Urothelium cell line (cell line): ENCODE measurements around the gene GPNMB.
"Not testable (repeated sequence)": the region's sequence is repeated elsewhere in the genome, so short reads cannot be mapped to it uniquely, and the experiment has no call there.

Experiments used
- DNase-seq: peaks from one replicate; pipeline ENCODE4 v3.0.0; 2011; ENCODE audit warnings: low spot score, mixed read lengths
- FAIRE-seq: peaks from 2 replicates; lab custom pipeline; 2011; peaks lifted over from hg19 to GRCh38; lab: Jason Lieb, UNC

Gene GPNMB

GRCh38 chr7:23246555-23246954, at the start of gene GPNMB:
GPNMB (plus strand) TSS chr7:23246775; CDS start chr7:23246858, 83 bp downstream.
- peak; percentile 51 for DNase-seq
- no peak for FAIRE-seq

DNA sequence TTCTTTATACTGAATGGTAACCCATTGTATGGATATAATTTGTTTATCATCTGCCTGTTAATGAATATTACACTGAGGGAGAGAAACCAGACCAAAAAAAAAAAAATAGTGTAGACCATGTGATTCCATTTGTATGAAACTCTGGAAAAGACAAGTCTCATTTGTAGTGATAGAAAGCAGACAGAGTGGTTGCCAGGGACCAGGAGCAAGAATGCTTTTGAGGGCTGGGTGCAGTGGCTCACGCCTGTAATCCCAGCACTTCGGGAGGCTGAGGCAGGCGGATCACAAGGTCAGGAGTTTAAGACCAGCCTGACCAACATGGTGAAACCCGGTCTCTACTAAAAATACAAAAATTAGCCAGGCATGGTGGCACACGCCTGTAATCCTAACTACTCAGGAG, 48.8 kb upstream of the GPNMB start:
- FAIRE-seq, DNase-seq: not testable (repeated sequence)

- DNase-seq (no peak), FAIRE-seq (no peak)
These were observed 46.2 kb upstream of the GPNMB start for GRCh38 chr7:23200331-23200730.

GRCh38 chr7:23204241-23204640, 42.3 kb upstream of the GPNMB start:
- no peak for DNase-seq

GRCh38 chr7:23205577-23205908, 41.0 kb upstream of the GPNMB start:
- DNase-seq (no peak), FAIRE-seq (no peak)

More at GRCh38 chr7:23204241-23204640, 42.3 kb upstream of the GPNMB start:
- FAIRE-seq, result no peak

DNA sequence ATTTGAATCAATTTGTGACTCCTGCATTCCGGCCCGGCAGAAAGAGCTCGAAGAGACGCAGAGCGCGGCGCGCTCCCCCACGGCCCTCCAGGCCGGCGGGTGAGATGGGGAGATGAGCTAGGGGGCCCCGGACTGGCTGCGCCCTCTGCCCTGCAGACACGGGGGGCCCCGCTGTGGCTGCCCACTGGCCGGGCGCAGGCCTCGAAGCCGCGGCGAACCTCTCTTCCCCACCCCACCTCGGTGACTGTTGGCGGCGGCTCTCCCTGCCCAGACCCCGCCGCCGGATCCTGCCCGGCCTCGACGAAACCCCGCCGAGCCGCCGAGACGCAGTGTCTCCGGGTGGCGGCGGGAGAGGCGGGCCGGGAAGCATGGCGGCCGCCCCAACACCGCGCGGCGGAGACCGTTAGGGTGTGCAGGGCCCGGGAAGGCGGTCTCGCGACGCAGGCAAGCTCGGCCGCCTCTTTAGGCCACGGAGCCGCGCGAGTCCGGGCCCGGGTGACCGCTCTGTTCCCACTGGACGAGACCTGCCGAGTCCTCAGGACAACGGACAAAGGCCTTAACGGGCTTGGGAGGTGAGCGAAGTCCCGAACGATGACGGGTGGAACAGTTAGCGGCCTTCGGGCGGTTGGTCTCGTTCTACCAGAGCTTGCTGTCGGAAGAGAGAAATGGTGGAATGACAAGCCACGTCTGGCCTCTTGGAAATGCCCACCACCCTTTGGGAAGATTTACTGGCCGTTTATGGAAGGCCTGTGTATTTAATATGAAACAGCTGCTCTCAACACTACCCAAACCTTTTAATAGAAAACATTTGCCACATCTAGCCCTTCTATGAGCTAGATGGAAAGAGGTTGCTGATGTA, 40.4 kb upstream of the GPNMB start:
- DNase-seq, result no peak

DNA sequence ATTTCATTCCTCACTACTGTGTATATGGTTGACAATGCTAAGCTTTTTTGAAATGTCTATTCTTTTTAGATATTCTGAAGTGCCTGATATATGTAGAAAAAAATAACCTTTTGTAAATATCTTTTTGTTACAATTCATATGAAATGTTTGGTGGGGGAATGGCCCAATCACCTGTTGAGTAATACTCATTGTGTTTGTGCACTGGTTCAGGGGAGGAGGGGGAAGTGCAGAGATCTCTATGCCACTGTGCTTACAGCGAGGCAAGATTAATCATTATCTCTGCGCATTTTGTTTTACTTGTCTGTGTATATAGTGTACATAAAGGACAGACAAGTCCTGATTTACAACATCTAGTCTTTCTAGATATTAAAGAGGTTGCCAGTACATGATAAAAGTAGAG, 39.6 kb upstream of the GPNMB start:
- no peak for DNase-seq
- no peak for FAIRE-seq

More for the DNA sequence above, 40.4 kb upstream of the GPNMB start:
- no peak for FAIRE-seq

GRCh38 chr7:23207884-23208283, 38.7 kb upstream of the GPNMB start:
- FAIRE-seq (no peak), DNase-seq (no peak)

DNA sequence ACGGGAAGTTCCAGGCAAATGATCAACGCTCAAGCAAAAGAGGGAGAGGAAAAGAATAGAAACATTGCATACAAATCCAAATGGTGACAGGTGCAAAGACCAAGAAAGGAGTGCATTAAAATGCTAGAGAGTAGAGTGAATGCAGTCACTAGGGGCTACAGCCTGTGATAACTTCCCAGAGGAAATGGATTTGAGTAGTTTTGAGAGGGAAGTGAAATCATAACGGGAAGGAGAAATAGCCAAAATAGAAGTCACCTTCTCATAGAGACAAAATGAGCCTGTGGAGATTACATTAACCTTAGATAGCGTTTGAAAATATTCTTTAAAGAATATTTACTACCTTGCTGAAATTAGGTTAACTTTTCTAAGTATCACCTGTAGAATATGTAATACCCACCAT, 38.3 kb upstream of the GPNMB start:
- no peak for DNase-seq
- no peak for FAIRE-seq

GRCh38 chr7:23210506-23210905, 36.1 kb upstream of the GPNMB start:
- FAIRE-seq (no peak), DNase-seq (no peak)

DNA sequence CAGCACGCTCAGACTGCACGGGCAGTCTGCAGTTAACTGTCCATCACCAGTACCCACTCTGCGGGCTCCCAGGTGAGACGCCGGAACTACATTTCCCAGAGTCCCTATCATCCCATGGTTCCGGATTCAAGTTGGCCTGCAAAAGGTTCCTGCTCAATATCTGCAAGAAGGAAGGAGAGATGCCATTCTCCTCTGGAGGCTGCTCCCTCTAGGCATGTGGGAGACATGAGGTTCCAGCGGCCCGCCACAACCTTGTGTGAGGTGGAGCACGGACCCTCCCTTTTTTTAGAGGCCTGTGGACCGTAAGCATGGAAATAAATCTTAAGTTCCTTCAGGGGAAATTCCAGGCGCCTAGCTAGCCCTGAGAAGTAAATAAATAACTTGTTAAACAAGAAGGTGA, 35.0 kb upstream of the GPNMB start:
- FAIRE-seq, result no peak

DNA sequence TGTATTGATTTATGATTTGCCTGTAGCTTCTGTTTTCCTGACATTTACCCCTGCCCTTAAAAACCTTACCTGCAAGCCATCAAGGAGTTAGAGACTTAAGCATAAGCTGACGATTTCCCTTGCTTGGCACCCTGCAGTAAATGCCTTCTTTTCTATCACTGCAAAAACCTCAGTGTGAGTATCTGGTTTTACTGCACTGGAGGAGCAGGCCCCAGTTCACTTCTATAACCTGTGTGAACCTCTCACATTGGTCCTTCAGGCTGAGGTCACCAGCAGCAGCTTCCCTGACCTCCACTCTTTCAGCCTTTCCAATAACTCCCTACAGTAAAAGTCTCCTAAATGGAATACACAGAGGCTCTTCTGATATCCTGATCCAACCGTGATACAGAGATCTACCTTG, 34.2 kb upstream of the GPNMB start:
- DNase-seq, result no peak
- no peak for FAIRE-seq

More for the DNA sequence above, 35.0 kb upstream of the GPNMB start:
- no peak for DNase-seq

DNA sequence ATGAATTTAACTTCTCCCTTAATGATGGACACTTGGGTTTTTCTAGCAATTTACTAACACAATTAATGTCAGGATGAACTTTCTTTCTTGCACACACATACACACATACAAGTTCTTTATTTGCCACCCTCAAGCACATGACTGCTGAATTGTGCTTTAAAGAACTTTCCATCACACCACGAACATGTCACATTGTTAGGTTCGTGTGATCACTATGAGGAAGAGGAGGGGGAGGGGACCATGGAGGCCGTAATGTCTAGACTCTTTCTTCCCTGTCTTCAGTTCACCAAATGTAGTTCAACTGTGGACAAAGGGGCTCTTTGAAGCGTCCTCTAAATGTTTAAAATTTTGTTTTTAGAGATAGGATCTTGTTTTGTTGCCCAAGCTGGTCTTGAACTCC, 33.7 kb upstream of the GPNMB start:
- no peak for FAIRE-seq
- no peak for DNase-seq

- FAIRE-seq (no peak), DNase-seq (no peak)
These were observed 32.8 kb upstream of the GPNMB start for GRCh38 chr7:23213755-23214154.

DNA sequence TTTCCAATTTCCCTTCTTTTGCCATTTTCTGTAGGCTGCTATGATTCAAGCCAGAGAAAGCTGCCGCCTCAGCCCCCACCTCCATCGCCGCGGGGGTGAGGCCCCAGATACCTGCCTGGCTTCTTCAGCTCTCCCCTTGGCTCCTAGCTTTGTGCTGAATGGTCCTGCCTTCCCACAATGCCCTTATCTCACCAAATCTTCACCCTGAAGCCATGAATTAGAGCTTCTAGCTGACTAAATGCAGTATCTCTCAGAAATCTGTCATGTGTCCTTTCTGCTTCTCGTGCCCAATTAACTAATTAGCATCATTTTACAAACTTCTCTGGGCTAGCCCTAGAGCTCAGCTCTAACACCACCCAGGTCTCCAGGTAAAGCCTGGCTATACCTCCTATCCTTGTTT, 32.2 kb upstream of the GPNMB start:
- no peak for FAIRE-seq

GRCh38 chr7:23214938-23215337, 31.6 kb upstream of the GPNMB start:
- no peak for DNase-seq
- FAIRE-seq, result no peak

More for the DNA sequence above, 32.2 kb upstream of the GPNMB start:
- no peak for DNase-seq

GRCh38 chr7:23216021-23216420, 30.6 kb upstream of the GPNMB start:
- DNase-seq (no peak), FAIRE-seq (no peak)

DNA sequence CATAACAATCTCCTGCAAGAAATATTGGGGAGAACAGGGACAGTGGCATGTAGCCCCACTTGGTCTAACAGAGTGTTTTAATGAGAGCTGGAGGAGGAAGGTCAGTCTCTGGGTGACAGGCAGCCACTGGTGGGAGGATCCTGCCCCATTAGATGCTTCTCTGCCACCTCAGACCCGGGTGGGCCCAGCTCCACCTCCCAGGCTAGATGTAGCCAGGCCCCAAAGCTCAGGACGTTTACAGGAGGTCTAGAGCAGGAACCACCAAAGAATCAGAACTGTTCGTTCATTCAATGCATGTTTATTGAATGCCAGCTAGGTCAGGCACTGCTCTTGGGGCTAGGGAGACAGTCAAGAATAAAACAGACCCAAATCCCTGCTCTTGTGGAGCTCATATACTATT, 28.4 kb upstream of the GPNMB start:
- no peak for DNase-seq
- FAIRE-seq, result no peak

DNA sequence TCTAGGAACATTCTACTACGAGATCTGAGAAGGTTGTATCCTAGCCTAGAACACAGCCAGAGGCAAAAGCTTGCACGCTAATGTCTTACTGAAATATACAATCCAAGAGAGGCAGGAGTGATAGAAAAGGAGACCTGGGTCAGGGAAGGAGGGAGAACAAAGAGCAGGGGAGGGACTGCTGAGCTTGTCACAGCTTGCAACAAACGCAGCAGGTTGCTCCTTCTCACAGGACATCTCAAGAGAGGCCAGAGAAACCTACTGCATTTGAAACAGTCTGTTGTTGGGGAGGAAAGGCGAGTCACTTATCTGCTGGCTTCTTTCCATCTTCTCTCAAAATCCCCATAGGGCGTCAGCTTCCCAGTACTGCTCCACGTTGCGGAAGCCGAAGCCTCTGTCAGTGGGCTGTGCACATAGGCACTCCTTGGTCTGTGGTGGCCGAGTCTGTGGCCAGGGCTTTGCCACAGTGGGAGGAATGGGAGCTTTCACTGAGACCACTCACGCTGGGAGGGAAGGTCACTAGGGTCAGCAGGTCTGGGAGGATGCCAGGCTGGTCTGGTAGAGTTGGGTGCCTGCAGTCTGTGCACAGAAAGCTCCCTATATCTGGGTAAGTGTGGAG, 25.8 kb upstream of the GPNMB start:
- no peak for DNase-seq
- no peak for FAIRE-seq

DNA sequence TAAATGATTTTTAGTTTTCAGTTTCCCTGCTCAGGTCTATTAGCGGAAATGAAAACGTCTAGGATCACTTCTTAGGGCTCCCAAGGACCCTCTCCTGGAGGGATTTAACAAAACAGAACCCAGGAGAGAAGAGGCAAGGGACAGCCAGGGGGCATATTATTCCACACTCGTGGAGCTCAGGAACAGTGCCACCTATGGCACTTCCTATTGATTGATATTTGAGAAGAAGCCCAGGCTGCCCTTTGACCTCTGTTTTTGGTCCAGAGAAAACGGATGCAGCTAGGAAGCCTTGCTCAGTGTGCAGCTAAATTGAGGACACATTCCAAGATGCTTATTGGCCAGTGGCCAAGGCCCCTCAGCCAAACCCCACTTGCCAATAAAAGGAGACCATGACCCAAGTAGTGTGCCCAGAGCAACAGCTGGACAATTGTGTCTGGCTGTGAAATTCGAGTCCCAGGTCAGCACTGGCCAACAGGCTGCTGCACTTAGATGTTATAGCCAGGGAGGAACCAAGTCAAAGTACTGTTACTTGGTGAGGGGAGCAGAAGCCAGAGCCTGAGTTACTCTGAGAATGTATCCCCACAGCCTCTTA, 24.0 kb upstream of the GPNMB start:
- FAIRE-seq, result no peak
- no peak for DNase-seq

DNA sequence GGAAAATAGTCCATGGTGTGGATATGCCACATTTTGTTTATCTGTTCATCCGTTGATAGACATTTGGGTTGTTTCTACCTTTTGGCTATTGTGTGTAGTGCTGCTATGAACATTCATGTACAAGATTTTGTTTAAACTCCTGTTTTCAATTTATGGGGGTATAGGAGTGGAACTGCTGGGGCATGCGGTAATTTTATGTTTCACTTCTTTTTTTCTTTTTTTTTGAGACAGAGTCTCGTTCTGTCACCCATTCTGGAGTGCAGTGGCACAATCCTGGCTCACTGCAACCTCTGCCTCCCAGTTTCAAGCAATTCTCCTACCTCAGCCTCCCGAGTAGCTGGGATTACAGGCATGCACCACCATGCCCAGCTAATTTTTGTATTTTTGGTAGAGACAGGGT, 22.2 kb upstream of the GPNMB start:
- FAIRE-seq, DNase-seq: not testable (repeated sequence)

- DNase-seq (no peak), FAIRE-seq (no peak)
These were observed 19.6 kb upstream of the GPNMB start for GRCh38 chr7:23226844-23227450.
